ENCODE results near the gene SFXN2.
"Not testable (repeated sequence)": the region's sequence is repeated elsewhere in the genome, so short reads cannot be mapped to it uniquely, and the experiment has no call there.

The SFXN2 gene

DNA sequence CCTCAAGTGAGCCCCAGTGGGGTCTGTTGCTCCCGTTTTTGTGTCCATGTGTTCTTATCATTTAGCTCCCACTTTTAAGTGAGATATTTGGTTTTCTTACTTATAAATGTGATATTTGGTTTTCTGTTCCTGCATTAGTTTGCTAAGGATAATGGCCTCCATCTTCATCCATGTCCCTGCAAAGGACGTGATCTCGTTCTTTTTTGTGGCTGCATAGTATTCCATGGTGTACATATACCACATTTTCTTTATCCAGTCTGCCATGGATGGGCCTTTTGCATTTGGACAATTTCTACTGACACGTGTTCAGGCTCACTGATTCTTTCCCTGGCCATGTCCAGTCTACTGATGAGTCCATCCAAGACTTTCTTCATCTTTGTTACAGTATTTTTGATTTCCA is 9.6 kb downstream of the SFXN2 start:
- DNase-seq: no peak

- DNase-seq: no peak
These were observed 11.8 kb downstream of the SFXN2 start for GRCh38 chr10:102726274-102726673.

DNA sequence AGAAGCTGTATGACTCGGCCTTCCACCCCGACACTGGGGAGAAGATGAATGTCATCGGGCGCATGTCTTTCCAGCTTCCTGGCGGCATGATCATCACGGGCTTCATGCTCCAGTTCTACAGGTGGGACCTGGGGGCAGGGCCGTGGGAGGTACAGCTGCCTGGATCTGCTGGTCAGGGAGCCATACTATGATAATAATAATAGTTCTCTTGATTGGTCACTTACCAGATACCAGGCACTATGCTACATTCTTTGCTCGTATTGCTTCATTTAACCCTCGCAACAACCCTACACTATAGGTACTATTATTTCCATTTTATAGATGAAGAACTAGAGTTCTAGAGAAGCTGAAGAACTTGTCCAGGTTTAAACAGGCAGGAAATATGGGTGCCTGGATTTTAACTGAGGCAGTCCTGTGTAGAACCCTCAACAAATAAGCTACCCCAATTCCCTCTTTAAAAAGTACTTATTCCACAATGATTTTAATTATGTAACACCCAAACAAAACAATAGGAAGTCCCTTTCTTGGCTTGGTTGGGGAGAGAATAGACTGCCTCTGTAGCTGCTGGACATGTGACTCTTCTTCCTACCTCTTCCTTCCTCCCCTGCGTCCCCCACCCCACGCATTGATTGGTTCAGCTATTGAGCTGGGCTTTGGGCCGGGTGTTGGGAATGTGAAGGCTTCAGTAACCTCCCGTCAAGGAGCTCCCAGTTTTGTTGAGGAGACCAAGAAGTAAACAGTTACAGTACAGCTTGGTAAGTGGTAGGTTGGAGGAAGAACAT is 12.8 kb downstream of the SFXN2 start:
- DNase-seq: no peak

DNA sequence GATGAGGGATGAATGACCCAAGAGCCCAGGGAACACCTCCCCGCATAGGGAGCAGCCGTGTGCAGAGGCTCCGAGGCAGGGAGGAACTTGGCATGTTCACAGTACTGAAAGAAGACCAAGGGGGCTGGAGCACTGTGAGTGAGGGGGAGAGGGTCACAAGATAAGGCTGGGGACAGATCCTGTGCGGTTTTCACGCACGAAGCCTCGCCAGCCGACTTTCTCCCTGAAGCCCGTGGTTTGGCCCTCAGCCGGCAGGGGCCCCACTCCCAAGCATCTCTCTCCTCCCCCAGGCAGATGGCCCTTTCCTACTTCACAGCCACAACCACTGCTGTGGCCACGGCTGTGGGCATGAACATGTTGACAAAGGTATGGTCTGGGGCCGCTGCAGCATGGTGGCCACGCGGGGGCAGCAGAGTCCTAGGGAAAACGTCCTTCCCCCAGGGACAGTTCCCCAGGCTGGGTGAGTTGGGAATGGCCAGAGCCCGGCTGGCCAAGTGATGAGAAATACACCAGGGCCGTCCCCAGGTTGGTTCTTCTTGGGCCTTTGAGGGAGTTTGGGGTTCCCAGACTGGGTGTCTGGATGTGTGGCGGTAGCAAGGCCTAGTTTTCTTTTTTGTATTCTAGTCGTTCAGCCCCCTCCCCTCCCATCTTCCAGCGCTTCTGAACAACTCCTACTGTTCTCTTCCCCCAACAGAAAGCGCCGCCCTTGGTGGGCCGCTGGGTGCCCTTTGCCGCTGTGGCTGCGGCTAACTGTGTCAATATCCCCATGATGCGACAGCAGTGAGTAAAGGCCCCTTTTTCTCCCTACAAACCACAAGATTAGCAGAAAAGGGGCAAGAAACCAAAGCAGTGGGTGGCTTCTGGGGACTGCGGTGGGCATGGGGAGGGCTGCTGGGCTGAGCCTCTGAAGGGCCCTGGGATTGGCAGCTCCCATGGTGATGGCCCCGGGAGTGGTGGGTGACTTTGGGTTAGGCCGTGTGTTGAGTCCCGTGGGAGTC is 14.9 kb downstream of the SFXN2 start:
- no peak for DNase-seq

- no peak for DNase-seq
These were observed 16.9 kb downstream of the SFXN2 start for GRCh38 chr10:102731222-102731800.

GRCh38 chr10:102732661-102733060 is 18.2 kb downstream of the SFXN2 start:
- DNase-seq: no peak

DNA sequence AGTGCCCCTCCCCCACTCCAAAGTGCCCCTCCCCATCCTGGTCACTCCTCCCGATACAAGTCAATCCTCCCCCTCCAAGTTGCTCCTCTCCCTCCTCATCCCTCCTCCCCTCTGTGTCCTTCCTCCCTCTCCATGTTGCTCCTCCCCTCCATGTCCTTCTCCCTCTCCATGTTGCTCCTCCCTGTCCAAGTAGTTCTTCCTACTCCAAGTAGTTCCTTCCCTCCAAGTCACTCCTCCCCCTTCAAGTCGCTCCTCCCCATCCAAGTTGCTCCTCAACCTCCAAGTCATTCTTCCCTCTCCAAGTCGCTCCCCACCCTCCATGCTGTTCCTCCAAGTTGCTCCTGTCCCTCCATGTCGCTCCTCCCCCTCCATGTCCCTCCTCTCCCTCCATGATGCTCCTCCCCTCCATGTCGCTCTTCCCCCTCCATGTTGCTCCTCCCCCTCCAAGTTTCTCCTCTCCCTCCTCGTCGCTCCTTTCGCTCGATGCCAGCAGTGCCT is 20.7 kb downstream of the SFXN2 start:
- DNase-seq: no peak

GRCh38 chr10:102738692-102739121 is 24.3 kb downstream of the SFXN2 start:
- no peak for DNase-seq

DNA sequence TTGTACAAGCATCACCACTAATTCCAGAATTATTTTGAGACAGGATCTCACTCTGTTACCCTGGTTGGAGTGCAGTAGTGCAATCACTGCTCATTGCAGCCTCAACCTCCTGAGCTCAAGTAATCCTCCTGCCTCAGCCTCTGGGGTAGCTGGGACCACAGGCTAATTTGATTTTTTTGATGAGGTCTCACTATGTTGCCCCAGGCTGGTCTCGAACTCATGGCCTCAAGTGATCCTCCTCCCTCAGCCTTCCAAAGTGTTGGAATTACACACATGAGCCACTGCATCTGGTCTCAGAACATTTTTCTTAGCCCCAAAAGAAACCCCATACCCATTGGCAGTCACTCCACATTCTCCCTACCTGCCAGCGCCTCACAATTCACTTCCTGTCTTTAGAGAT is 25.8 kb downstream of the SFXN2 start:
- DNase-seq: no peak

- no peak for DNase-seq
These were observed 27.3 kb downstream of the SFXN2 start for GRCh38 chr10:102741726-102742237.

DNA sequence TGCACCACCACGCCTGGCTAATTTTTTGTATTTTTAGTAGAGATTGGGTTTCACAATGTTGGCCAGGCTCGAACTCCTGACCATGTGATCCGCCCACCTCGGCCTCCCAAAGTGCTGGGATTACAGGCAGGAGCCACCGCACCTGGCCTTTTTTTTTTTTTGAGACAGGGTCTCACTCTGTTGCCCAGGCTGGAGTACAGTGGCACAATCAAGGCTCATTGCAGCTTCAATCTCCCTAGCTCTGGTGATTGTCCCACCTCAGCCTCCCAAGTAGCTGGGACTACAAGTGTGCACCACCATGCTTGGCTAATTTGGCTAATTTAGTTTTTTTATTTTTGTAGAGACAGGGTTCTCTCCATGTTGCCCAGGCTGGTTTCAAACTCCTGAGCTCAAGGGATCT is 27.9 kb downstream of the SFXN2 start:
- DNase-seq: not testable (repeated sequence)

DNA sequence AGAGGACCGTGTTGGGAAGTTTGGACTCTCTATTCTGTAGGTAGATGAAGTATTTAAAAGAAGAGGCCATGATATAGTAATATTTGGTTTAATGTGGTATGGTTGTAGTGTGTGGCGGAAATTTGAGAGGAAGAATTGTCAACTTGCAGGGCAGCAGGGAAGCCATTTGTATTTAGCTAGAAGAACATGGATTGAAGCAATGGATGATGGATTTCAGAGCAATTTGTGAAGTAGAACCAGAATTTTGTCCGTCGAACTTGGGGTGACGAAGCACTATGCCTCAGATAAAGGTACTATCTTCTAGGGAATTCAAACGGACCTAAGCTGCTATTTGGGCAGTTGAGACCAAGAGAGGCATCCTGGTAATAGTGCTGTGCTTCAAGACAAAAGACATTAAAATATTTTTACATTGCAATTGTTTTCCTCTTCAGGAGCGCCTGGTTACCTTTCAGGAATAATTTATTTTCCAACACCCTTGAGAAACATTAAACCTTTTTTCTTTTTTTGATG is 28.7 kb downstream of the SFXN2 start:
- no peak for DNase-seq

GRCh38 chr10:102743588-102744373 is 29.3 kb downstream of the SFXN2 start, which contains the start of gene WBP1L:
Gene WBP1L, plus strand, starts transcription at chr10:102743948. Its CDS starts 106 bp downstream, at chr10:102744054.
- peak; percentile 97 for DNase-seq

- no peak for DNase-seq
These were observed 30.1 kb downstream of the SFXN2 start for GRCh38 chr10:102744374-102745051.

DNA sequence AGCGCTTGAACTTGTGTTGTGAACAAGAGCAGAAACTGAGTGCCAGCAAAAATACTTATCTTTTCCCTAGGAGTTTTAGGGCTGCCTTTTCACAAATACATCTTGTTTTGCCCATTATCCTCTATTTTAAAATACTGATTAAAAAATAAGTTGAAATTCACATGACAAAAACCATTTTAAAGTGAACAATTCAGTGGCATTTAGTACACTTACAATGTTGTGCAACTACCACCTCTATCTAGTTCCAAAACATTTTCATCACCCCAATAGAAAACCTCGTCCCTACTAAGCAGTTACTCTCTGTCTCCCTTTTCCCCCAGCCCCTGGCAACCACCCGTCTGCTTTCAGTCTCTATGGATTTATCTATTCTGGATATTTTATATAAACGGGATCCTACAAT is 30.7 kb downstream of the SFXN2 start:
- no peak for DNase-seq

GRCh38 chr10:102752266-102752930 is 38.0 kb downstream of the SFXN2 start:
- DNase-seq: no peak

GRCh38 chr10:102752934-102753664 is 38.7 kb downstream of the SFXN2 start:
- peak; percentile 3 for DNase-seq

GRCh38 chr10:102753718-102754117 is 39.3 kb downstream of the SFXN2 start:
- no peak for DNase-seq

DNA sequence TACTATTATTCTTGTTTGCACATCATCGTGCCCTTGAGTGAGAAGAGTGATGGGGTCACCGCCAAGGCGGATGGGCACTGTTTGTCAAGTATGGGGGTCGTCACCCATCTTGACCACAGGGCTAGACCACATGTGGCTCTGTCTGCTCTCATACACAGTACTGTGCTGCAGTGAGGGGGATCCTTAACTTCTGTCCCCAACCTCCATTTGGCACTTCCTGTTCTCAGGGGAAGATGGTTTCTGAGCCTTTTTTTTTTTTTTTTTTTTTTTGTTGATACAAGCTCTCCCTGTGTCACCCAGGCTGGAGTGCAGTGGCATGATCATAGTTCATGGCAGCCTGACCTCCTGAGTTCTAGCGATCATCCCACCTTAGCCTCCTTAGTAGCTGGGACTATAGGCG is 42.9 kb downstream of the SFXN2 start:
- no peak for DNase-seq
